HEK293 (cell line): Measurements from ENCODE around the gene WDR38.

ENCODE experiments used
- CTCF ChIA-PET: fragments of 350-600 bp; formaldehyde crosslinking; extraction: SDS; loops from one replicate; lab custom pipeline; 2021; ENCODE audit warnings: antibody characterized with exemption; lab: Yijun Ruan, JAX
- POLR2A ChIA-PET: fragments of 300-600 bp; formaldehyde crosslinking; extraction: SDS; loops from one replicate; lab custom pipeline; 2020; ENCODE audit warnings: antibody characterized with exemption, inconsistent platforms; lab: Yijun Ruan, JAX
- H3K27ac ChIP-seq: fragments of 200-500 bp; sonication (Bioruptor generic); 2 replicates; pipeline ENCODE4 v1.5.1; 2014; ENCODE audit warnings: low read depth, low read length, control low read depth, inconsistent platforms; ENCODE audit errors: extremely low read depth
- H3K36me3 ChIP-seq, 2 experiments: fragments of 200-500 bp in 1 of 2; sonication (Bioruptor generic) in 1 of 2; 1 replicate in 1 of 2; 2 replicates in 1 of 2; pipeline ENCODE4 v1.5.1; 2014 to 2017; ENCODE audit warnings: inconsistent platforms in 2 of 2, low read length in 2 of 2; ENCODE audit not compliant: control insufficient read depth in 2 of 2, insufficient read depth in 1 of 2
- H3K4me1 ChIP-seq: fragments of 200-500 bp; sonication (Bioruptor generic); 2 replicates; pipeline ENCODE4 v1.5.1; 2014; ENCODE audit warnings: mild to moderate bottlenecking, low read length, inconsistent platforms; ENCODE audit not compliant: control insufficient read depth, insufficient read depth
- H3K4me3 ChIP-seq: 2 replicates; pipeline ENCODE4 v1.5.1; 2011; ENCODE audit warnings: low read depth, mild to moderate bottlenecking, control low read depth, low read length, moderate library complexity
- H3K9me3 ChIP-seq: fragments of 200-500 bp; sonication (Bioruptor generic); 2 replicates; pipeline ENCODE4 v1.5.1; 2014; ENCODE audit warnings: low read depth, low read length, inconsistent platforms; ENCODE audit not compliant: control insufficient read depth, insufficient read depth
- BCL11A ChIP-seq: fragments of 450-650 bp; formaldehyde crosslinking; IDR thresholded peaks from 2 replicates; pipeline ENCODE4 v1.5.1; 2016; ENCODE audit warnings: low read depth, missing biosample characterization, missing genetic modification characterization
- GLIS2 ChIP-seq: fragments of 450-650 bp; formaldehyde crosslinking; IDR thresholded peaks from 2 replicates; pipeline ENCODE4 v1.5.1; 2016; ENCODE audit warnings: missing biosample characterization, missing genetic modification characterization
- KLF9 ChIP-seq: fragments of 450-650 bp; formaldehyde crosslinking; IDR thresholded peaks from 2 replicates; pipeline ENCODE4 v1.5.1; 2016; ENCODE audit warnings: missing biosample characterization, missing genetic modification characterization, low read depth
- OVOL3 ChIP-seq: fragments of 450-650 bp; formaldehyde crosslinking; IDR thresholded peaks from 2 replicates; pipeline ENCODE4 v1.5.1; 2016; ENCODE audit warnings: missing biosample characterization, missing genetic modification characterization
- TCF7L2 ChIP-seq: IDR thresholded peaks from 2 replicates; pipeline ENCODE4 v1.6.1; 2011; ENCODE audit warnings: low read depth, mild to moderate bottlenecking, inconsistent platforms, low read length, moderate library complexity, borderline replicate concordance
- ZBTB21 ChIP-seq: fragments of 450-650 bp; formaldehyde crosslinking; IDR thresholded peaks from 2 replicates; pipeline ENCODE4 v1.5.1; 2017; ENCODE audit warnings: missing biosample characterization, missing genetic modification characterization
- ZEB2 ChIP-seq: fragments of 450-650 bp; formaldehyde crosslinking; IDR thresholded peaks from 2 replicates; pipeline ENCODE4 v1.5.1; 2016; ENCODE audit warnings: missing biosample characterization, missing genetic modification characterization
- ZNF2 ChIP-seq: fragments of 450-650 bp; formaldehyde crosslinking; IDR thresholded peaks from 2 replicates; pipeline ENCODE4 v1.5.1; 2016; ENCODE audit warnings: missing biosample characterization, missing genetic modification characterization
- ZNF214 ChIP-seq: fragments of 450-650 bp; formaldehyde crosslinking; IDR thresholded peaks from 2 replicates; pipeline ENCODE4 v1.5.1; 2017; ENCODE audit warnings: missing biosample characterization, mild to moderate bottlenecking, missing genetic modification characterization, borderline replicate concordance
- ZNF24 ChIP-seq: fragments of 450-650 bp; formaldehyde crosslinking; IDR thresholded peaks from 2 replicates; pipeline ENCODE4 v1.5.1; 2016; ENCODE audit warnings: missing biosample characterization, missing genetic modification characterization
- ZNF335 ChIP-seq: fragments of 450-650 bp; formaldehyde crosslinking; conservative IDR thresholded peaks from 2 replicates; pipeline ENCODE4 v1.5.1; 2016; ENCODE audit warnings: missing biosample characterization, missing genetic modification characterization
- ZNF366 ChIP-seq: fragments of 450-650 bp; formaldehyde crosslinking; conservative IDR thresholded peaks from 2 replicates; pipeline ENCODE4 v1.5.1; 2016; ENCODE audit warnings: missing biosample characterization, missing genetic modification characterization
- ZNF37A ChIP-seq: fragments of 450-650 bp; IDR thresholded peaks from 2 replicates; pipeline ENCODE4 v1.5.1; 2018; ENCODE audit warnings: missing biosample characterization, missing genetic modification characterization
- ZNF391 ChIP-seq: fragments of 450-650 bp; formaldehyde crosslinking; IDR thresholded peaks from 2 replicates; pipeline ENCODE4 v1.5.1; 2016; ENCODE audit warnings: low read depth, missing biosample characterization, missing genetic modification characterization, borderline replicate concordance
- ZNF501 ChIP-seq: fragments of 450-650 bp; formaldehyde crosslinking; IDR thresholded peaks from 2 replicates; pipeline ENCODE4 v1.5.1; 2016; ENCODE audit warnings: missing biosample characterization, missing genetic modification characterization
- ZNF621 ChIP-seq: fragments of 450-650 bp; formaldehyde crosslinking; IDR thresholded peaks from 2 replicates; pipeline ENCODE4 v1.5.1; 2017; ENCODE audit warnings: missing biosample characterization, missing genetic modification characterization
- ZNF677 ChIP-seq: fragments of 450-650 bp; IDR thresholded peaks from 2 replicates; pipeline ENCODE4 v1.5.0; 2018; ENCODE audit warnings: missing biosample characterization, mild to moderate bottlenecking, missing genetic modification characterization, moderate library complexity
- ZNF791 ChIP-seq: fragments of 450-650 bp; formaldehyde crosslinking; IDR thresholded peaks from 2 replicates; pipeline ENCODE4 v1.5.1; 2016; ENCODE audit warnings: missing biosample characterization, missing genetic modification characterization
- TF ChIP-seq, protein P1 (sequence below): sonication (generic); formaldehyde crosslinking; IDR thresholded peaks from 2 replicates; pipeline ENCODE4 v1.8.1; 2022; ENCODE audit warnings: mild to moderate bottlenecking, moderate library complexity, missing genetic modification reagents
- TF ChIP-seq, protein P2 (sequence below): fragments of 450-650 bp; formaldehyde crosslinking; IDR thresholded peaks from 2 replicates; pipeline ENCODE4 v1.5.1; 2016; ENCODE audit warnings: missing biosample characterization, missing genetic modification characterization
- TF ChIP-seq, protein P3 (sequence below): fragments of 450-650 bp; formaldehyde crosslinking; IDR thresholded peaks from 2 replicates; pipeline ENCODE4 v1.5.1; 2016; ENCODE audit warnings: missing biosample characterization, missing genetic modification characterization
- TF ChIP-seq, protein P4 (sequence below): fragments of 450-650 bp; formaldehyde crosslinking; conservative IDR thresholded peaks from 2 replicates; pipeline ENCODE4 v1.5.1; 2016; ENCODE audit warnings: low read depth, missing biosample characterization, missing genetic modification characterization
- TF ChIP-seq, protein P5 (sequence below): fragments of 450-650 bp; formaldehyde crosslinking; IDR thresholded peaks from 2 replicates; pipeline ENCODE4 v1.5.1; 2016; ENCODE audit warnings: missing biosample characterization, missing genetic modification characterization

The WDR38 gene, protein sequence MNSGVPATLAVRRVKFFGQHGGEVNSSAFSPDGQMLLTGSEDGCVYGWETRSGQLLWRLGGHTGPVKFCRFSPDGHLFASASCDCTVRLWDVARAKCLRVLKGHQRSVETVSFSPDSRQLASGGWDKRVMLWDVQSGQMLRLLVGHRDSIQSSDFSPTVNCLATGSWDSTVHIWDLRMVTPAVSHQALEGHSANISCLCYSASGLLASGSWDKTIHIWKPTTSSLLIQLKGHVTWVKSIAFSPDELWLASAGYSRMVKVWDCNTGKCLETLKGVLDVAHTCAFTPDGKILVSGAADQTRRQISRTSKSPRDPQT

DNA sequence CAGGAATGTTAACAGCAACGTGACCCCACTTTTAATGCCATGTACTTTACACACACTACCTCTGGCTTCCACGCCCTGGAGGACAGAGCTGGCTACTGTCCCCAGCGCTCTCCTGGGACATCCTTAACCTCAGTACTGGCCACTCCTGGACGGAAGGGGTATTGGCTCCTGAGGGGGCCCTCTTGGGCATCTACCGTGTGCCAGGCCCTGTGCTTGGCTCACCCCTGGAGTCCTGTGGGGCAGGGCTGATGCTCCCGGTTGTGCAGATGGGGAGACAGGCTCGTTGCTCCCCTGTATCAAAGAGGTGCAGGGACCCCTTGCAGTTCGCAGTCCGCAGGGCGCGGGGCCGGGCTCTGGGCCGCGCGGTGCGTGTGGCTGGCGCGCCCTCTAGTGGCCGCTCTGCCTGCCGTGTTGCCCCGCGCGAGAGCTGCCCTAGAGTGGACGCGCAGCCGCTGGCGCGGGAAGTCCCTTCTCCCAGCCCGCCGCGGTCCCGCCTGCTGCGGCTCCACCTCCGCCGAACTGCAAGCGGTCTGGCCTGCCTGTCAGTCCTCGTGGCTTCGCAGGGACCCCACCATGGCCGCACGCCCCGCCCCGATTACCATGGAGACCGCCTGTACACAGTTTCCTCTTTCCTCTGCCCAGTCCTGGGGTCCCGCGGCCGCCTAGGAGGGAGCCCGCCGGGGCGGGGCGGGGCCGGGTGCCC is at the start of gene WDR38:
Gene WDR38 (plus strand): TSS at position 632 of the 703 bp plus-strand sequence. CDS start 72 bp downstream, outside the sequence.
- Histone ChIP-seq H3K9me3 (no peaks in the 10 kb centered on the region), H3K27ac (no peak within 1 kb of the TSS)
- POLR2A ChIA-PET: interaction anchor here (0.5 to 10.0 kb wide), 11 partner anchors 9 to 153 kb away, joined by 3 to 201 read pairs (median 3); partner anchors contain the start of genes ARPC5L, NR6A1, OLFML2A and RPL35
- TF ChIP-seq, protein P1, sequence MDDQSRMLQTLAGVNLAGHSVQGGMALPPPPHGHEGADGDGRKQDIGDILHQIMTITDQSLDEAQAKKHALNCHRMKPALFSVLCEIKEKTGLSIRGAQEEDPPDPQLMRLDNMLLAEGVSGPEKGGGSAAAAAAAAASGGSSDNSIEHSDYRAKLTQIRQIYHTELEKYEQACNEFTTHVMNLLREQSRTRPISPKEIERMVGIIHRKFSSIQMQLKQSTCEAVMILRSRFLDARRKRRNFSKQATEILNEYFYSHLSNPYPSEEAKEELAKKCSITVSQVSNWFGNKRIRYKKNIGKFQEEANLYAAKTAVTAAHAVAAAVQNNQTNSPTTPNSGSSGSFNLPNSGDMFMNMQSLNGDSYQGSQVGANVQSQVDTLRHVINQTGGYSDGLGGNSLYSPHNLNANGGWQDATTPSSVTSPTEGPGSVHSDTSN (CRISPR knock-in tag): peak; percentile 53; the same call in 1 of the 2 replicates
- TF ChIP-seq ZNF2 (tag by site-specific recombination) (peak; percentile 88), ZNF677 (no peak), ZNF621 (tag by site-specific recombination) (no peak), ZNF214 (no peak), ZNF391 (tag by site-specific recombination) (0 out of 2 replicates have a peak, but pooled peaks have one; percentile 44), ZBTB21 (tag by site-specific recombination) (no peak), TCF7L2 (no peak), ZNF501 (tag by site-specific recombination) (peak; percentile 66; the same call in 1 of the 2 replicates), ZEB2 (peak; percentile 56; the same call in 1 of the 2 replicates), ZNF37A (tag by site-specific recombination) (no peak), GLIS2 (tag by site-specific recombination) (peak; percentile 74), ZNF366 (tag by site-specific recombination) (no peak), KLF9 (tag by site-specific recombination) (peak; percentile 50; the same call in 1 of the 2 replicates), BCL11A (peak; percentile 41; the same call in 1 of the 2 replicates), ZNF24 (tag by site-specific recombination) (no peak), ZNF791 (tag by site-specific recombination) (no peak), OVOL3 (tag by site-specific recombination) (no peak), ZNF335 (tag by site-specific recombination) (peak; percentile 72)
- TF ChIP-seq, protein P2, sequence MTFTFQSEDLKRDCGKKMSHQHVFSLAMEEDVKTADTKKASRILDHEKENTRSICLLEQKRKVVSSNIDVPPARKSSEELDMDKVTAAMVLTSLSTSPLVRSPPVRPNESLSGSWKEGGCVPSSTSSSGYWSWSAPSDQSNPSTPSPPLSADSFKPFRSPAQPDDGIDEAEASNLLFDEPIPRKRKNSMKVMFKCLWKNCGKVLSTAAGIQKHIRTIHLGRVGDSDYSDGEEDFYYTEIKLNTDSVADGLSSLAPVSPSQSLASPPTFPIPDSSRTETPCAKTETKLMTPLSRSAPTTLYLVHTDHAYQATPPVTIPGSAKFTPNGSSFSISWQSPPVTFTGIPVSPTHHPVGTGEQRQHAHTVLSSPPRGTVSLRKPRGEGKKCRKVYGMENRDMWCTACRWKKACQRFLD (tag by site-specific recombination): no peak
- TF ChIP-seq, protein P3, sequence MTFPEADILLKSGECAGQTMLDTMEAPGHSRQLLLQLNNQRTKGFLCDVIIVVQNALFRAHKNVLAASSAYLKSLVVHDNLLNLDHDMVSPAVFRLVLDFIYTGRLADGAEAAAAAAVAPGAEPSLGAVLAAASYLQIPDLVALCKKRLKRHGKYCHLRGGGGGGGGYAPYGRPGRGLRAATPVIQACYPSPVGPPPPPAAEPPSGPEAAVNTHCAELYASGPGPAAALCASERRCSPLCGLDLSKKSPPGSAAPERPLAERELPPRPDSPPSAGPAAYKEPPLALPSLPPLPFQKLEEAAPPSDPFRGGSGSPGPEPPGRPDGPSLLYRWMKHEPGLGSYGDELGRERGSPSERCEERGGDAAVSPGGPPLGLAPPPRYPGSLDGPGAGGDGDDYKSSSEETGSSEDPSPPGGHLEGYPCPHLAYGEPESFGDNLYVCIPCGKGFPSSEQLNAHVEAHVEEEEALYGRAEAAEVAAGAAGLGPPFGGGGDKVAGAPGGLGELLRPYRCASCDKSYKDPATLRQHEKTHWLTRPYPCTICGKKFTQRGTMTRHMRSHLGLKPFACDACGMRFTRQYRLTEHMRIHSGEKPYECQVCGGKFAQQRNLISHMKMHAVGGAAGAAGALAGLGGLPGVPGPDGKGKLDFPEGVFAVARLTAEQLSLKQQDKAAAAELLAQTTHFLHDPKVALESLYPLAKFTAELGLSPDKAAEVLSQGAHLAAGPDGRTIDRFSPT (tag by site-specific recombination): peak; percentile 49; the same call in 1 of the 2 replicates
- TF ChIP-seq, protein P4, sequence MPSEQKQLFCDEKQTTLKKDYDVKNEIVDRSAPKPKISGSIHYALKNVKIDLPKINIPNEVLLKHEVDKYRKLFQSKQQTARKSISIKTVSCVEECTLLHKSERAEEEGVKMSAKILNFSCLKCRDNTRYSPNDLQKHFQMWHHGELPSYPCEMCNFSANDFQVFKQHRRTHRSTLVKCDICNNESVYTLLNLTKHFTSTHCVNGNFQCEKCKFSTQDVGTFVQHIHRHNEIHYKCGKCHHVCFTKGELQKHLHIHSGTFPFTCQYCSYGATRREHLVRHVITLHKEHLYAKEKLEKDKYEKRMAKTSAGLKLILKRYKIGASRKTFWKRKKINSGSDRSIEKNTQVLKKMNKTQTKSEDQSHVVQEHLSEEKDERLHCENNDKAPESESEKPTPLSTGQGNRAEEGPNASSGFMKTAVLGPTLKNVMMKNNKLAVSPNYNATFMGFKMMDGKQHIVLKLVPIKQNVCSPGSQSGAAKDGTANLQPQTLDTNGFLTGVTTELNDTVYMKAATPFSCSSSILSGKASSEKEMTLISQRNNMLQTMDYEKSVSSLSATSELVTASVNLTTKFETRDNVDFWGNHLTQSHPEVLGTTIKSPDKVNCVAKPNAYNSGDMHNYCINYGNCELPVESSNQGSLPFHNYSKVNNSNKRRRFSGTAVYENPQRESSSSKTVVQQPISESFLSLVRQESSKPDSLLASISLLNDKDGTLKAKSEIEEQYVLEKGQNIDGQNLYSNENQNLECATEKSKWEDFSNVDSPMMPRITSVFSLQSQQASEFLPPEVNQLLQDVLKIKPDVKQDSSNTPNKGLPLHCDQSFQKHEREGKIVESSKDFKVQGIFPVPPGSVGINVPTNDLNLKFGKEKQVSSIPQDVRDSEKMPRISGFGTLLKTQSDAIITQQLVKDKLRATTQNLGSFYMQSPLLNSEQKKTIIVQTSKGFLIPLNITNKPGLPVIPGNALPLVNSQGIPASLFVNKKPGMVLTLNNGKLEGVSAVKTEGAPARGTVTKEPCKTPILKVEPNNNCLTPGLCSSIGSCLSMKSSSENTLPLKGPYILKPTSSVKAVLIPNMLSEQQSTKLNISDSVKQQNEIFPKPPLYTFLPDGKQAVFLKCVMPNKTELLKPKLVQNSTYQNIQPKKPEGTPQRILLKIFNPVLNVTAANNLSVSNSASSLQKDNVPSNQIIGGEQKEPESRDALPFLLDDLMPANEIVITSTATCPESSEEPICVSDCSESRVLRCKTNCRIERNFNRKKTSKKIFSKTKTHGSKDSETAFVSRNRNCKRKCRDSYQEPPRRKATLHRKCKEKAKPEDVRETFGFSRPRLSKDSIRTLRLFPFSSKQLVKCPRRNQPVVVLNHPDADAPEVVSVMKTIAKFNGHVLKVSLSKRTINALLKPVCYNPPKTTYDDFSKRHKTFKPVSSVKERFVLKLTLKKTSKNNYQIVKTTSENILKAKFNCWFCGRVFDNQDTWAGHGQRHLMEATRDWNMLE (tag by site-specific recombination): no peak
- TF ChIP-seq, protein P5, sequence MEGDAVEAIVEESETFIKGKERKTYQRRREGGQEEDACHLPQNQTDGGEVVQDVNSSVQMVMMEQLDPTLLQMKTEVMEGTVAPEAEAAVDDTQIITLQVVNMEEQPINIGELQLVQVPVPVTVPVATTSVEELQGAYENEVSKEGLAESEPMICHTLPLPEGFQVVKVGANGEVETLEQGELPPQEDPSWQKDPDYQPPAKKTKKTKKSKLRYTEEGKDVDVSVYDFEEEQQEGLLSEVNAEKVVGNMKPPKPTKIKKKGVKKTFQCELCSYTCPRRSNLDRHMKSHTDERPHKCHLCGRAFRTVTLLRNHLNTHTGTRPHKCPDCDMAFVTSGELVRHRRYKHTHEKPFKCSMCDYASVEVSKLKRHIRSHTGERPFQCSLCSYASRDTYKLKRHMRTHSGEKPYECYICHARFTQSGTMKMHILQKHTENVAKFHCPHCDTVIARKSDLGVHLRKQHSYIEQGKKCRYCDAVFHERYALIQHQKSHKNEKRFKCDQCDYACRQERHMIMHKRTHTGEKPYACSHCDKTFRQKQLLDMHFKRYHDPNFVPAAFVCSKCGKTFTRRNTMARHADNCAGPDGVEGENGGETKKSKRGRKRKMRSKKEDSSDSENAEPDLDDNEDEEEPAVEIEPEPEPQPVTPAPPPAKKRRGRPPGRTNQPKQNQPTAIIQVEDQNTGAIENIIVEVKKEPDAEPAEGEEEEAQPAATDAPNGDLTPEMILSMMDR (tag by site-specific recombination): peak; percentile 98

More for the DNA sequence above, at the start of gene WDR38:
- H3K4me3 ChIP-seq: peak within 1 kb of the TSS; percentile 47
- H3K4me1 ChIP-seq: no peaks in the 10 kb centered on the region
- H3K36me3 ChIP-seq: peaks cover 0 to 16% of the 10 kb centered on the region in 2 experiments; a peak in 1 of 3 replicates
- CTCF ChIA-PET: interaction anchor here (0.6 to 31.1 kb wide), 51 partner anchors 9 to 522 kb away, joined by 3 to 1257 read pairs (median 5); partner anchors contain the start of genes ARPC5L, NR6A1, OLFML2A and RPL35
